Measurements from ENCODE around the gene IRAK1BP1. TPM values are rescaled to one million over a fixed set of nuclear protein-coding genes. Genes with fewer than 3 reads are reported as not detected.

IRAK1BP1 gene
- total and polyA plus RNA-seq, 9 of the 15 experiments (the other 6 are each of a cell fraction or from before 2014, with no cell fraction given), result 1.8 to 3.7 (median 2.1) TPM

- BruUV-seq (replicated peaks), result no TSS peak
- 90% methylated on average over 1 of the region's 1 CpG for WGBS (ENCODE audit: insufficient coverage, low coverage, missing lambda C conversion rate)
- Histone ChIP-seq H3K4me2 (ENCODE audit: insufficient read depth, low read length) (no peak overlapping the region), H4K20me1 (replicated peaks; ENCODE audit: control insufficient read depth, insufficient read depth, low read length) (no peaks in the 10 kb centered on the region), H3K9ac (ENCODE audit: insufficient read depth in 1 of 2, low read depth in 2 of 2, low read length in 2 of 2) (no peak overlapping the region), H3K27me3 (ENCODE audit: control insufficient read depth in 2 of 2, insufficient read depth in 2 of 2, low read length in 2 of 2) (no peaks in the 10 kb centered on the region), H3K27ac (ENCODE audit: extremely low read depth, low read depth, low read length) (no peak overlapping the region), H3K9me1 (ENCODE audit: control insufficient read depth, insufficient read depth, low read length) (no peaks in the 10 kb centered on the region), H3K4me1 (replicated peaks in 1 of 2; ENCODE audit: control insufficient read depth in 2 of 2, insufficient read depth in 2 of 2, low read length in 2 of 2) (no peaks in the 10 kb centered on the region), H3K4me3 (no peak overlapping the region), H2AFZ (ENCODE audit: low read depth, low read length) (no peak overlapping the region), H3K36me3 (ENCODE audit: control insufficient read depth, insufficient read depth, low read length) (peaks cover 81% of the 10 kb centered on the region), H3K9me3 (replicated peaks; ENCODE audit: control insufficient read depth, insufficient read depth, low read depth, low read length) (no peaks in the 10 kb centered on the region), H3K79me2 (ENCODE audit: control insufficient read depth, insufficient read depth, low read length) (no peaks in the 10 kb centered on the region; the same call in 2 of the 3 replicates)
- in situ Hi-C loops (cut with MboI), result no loop called here
- intact Hi-C loops (cut with micrococcal nuclease), result loop anchor here (10.0 kb wide), 1 partner anchor 522 kb away; no protein-coding TSS in a partner anchor
- TF ChIP-seq ZNF75A (CRISPR knock-in tag; IDR thresholded peaks at IDR 0.05) (no peak), PML (IDR thresholded peaks at IDR 0.05; ENCODE audit: low read length) (no peak), ZNF146 (CRISPR knock-in tag; IDR thresholded peaks at IDR 0.05; ENCODE audit: unreplicated experiment) (no peak), ZNF133 (CRISPR knock-in tag; IDR thresholded peaks at IDR 0.05) (no peak), SMARCB1 (IDR thresholded peaks at IDR 0.05; ENCODE audit: insufficient read length, low read depth) (no peak), MITF (IDR thresholded peaks at IDR 0.05) (no peak), ZNF518B (CRISPR knock-in tag; IDR thresholded peaks at IDR 0.05) (no peak), BRD4 (IDR thresholded peaks at IDR 0.05) (no peak), SMAD1 (IDR thresholded peaks at IDR 0.05; ENCODE audit: low read depth, low read length, partially characterized antibody) (no peak)
- CTCF ChIA-PET (ENCODE audit: low intra/inter-chr PET ratio), result no interaction called here
- POLR2A ChIA-PET, result interaction anchor here (1.1 kb wide), 1 partner anchor 8 kb away, joined by 4 read pairs; no protein-coding TSS in a partner anchor
- FAIRE-seq (no peak), DNase-seq (ENCODE audit: extremely low read depth in 1 of 4, low spot score in 3 of 4) (no peak), ATAC-seq (no peak)
Measured at GRCh38 chr6:78942446-78942845, 75.1 kb downstream of the IRAK1BP1 start.

Measured in K562 (cell line).